ENCODE measurements around the gene F8.
"Not testable (repeated sequence)": the region's sequence is repeated elsewhere in the genome, so short reads cannot be mapped to it uniquely, and the experiment has no call there.

F8 gene

GRCh38 chrX:155026727-155027508 is 4.4 kb upstream of the F8 start, which contains the start of gene FUNDC2:
Gene FUNDC2, plus strand, starts transcription at chrX:155026844. Its CDS starts 95 bp downstream, at chrX:155026939.
- TF ChIP-seq JUND (IDR thresholded peaks at IDR 0.05; ENCODE audit: low read depth): no peak

GRCh38 chrX:155026420-155026726 is 3.9 kb upstream of the F8 start:
- peak; percentile 27; the same call in 1 of the 2 replicates for TF ChIP-seq JUND (IDR thresholded peaks at IDR 0.05; ENCODE audit: low read depth)
- in situ Hi-C loops (cut with HindIII; ENCODE audit: low pct_unique_long_range_greater_than_20kb, low sequenced_read_pairs): no loop called here
- DNase-seq (ENCODE audit: low read depth in 1 of 2, low spot score in 1 of 2): no peak

More at GRCh38 chrX:155026727-155027508, 4.4 kb upstream of the F8 start, which contains the start of gene FUNDC2:
- in situ Hi-C loops (cut with HindIII; ENCODE audit: low pct_unique_long_range_greater_than_20kb, low sequenced_read_pairs): no loop called here
- peak; percentile 13 to 95 for DNase-seq (ENCODE audit: low read depth in 1 of 2, low spot score in 1 of 2)

GRCh38 chrX:155023907-155024833 is 1.6 kb upstream of the F8 start:
- no peak for DNase-seq (ENCODE audit: low read depth in 1 of 2, low spot score in 1 of 2)
- in situ Hi-C loops (cut with HindIII; ENCODE audit: low pct_unique_long_range_greater_than_20kb, low sequenced_read_pairs): no loop called here
- no peak for TF ChIP-seq JUND (IDR thresholded peaks at IDR 0.05; ENCODE audit: low read depth)

- in situ Hi-C loops (cut with HindIII; ENCODE audit: low pct_unique_long_range_greater_than_20kb, low sequenced_read_pairs): no loop called here
- DNase-seq (ENCODE audit: low read depth in 1 of 2, low spot score in 1 of 2): no peak
- TF ChIP-seq JUND (IDR thresholded peaks at IDR 0.05; ENCODE audit: low read depth): no peak
These were observed 1.9 kb downstream of the F8 start for GRCh38 chrX:155020591-155020990.

- in situ Hi-C loops (cut with HindIII; ENCODE audit: low pct_unique_long_range_greater_than_20kb, low sequenced_read_pairs): no loop called here
- no peak for TF ChIP-seq JUND (IDR thresholded peaks at IDR 0.05; ENCODE audit: low read depth)
- DNase-seq (ENCODE audit: low read depth in 1 of 2, low spot score in 1 of 2): no peak
These were observed 12.5 kb downstream of the F8 start for GRCh38 chrX:155009994-155010472.

GRCh38 chrX:155008578-155008977 is 13.9 kb downstream of the F8 start:
- DNase-seq (ENCODE audit: low read depth in 1 of 2, low spot score in 1 of 2); in situ Hi-C loops (cut with HindIII; ENCODE audit: low pct_unique_long_range_greater_than_20kb, low sequenced_read_pairs): not testable (repeated sequence)

- DNase-seq (ENCODE audit: low read depth in 1 of 2, low spot score in 1 of 2); in situ Hi-C loops (cut with HindIII; ENCODE audit: low pct_unique_long_range_greater_than_20kb, low sequenced_read_pairs): not testable (repeated sequence)
These were observed 15.4 kb downstream of the F8 start for GRCh38 chrX:155006913-155007671.

- DNase-seq (ENCODE audit: low read depth in 1 of 2, low spot score in 1 of 2); in situ Hi-C loops (cut with HindIII; ENCODE audit: low pct_unique_long_range_greater_than_20kb, low sequenced_read_pairs): not testable (repeated sequence)
These were observed 16.1 kb downstream of the F8 start for GRCh38 chrX:155006379-155006778.

GRCh38 chrX:155005190-155005589 is 17.3 kb downstream of the F8 start:
- DNase-seq (ENCODE audit: low read depth in 1 of 2, low spot score in 1 of 2): no peak
- in situ Hi-C loops (cut with HindIII; ENCODE audit: low pct_unique_long_range_greater_than_20kb, low sequenced_read_pairs): no loop called here
- TF ChIP-seq JUND (IDR thresholded peaks at IDR 0.05; ENCODE audit: low read depth): no peak

- DNase-seq (ENCODE audit: low read depth in 1 of 2, low spot score in 1 of 2): no peak
- in situ Hi-C loops (cut with HindIII; ENCODE audit: low pct_unique_long_range_greater_than_20kb, low sequenced_read_pairs): no loop called here
- TF ChIP-seq JUND (IDR thresholded peaks at IDR 0.05; ENCODE audit: low read depth): no peak
These were observed 20.6 kb downstream of the F8 start for GRCh38 chrX:155001873-155002272.

GRCh38 chrX:155000841-155001240 is 21.7 kb downstream of the F8 start:
- in situ Hi-C loops (cut with HindIII; ENCODE audit: low pct_unique_long_range_greater_than_20kb, low sequenced_read_pairs): no loop called here

GRCh38 chrX:154998204-154998880 is 24.2 kb downstream of the F8 start:
- DNase-seq (ENCODE audit: low read depth in 1 of 2, low spot score in 1 of 2): no peak
- no peak for TF ChIP-seq JUND (IDR thresholded peaks at IDR 0.05; ENCODE audit: low read depth)
- in situ Hi-C loops (cut with HindIII; ENCODE audit: low pct_unique_long_range_greater_than_20kb, low sequenced_read_pairs): no loop called here

More at GRCh38 chrX:155000841-155001240, 21.7 kb downstream of the F8 start:
- no peak for TF ChIP-seq JUND (IDR thresholded peaks at IDR 0.05; ENCODE audit: low read depth)
- no peak for DNase-seq (ENCODE audit: low read depth in 1 of 2, low spot score in 1 of 2)

Measured in T47D (cell line).